Prostate gland (tissue), 2 donors: Measurements from ENCODE around the gene TRIO.

Experiments used
- CTCF ChIP-seq, 4 experiments: fragments of 200-600 bp in 2 of 4; fragments of 450-650 bp in 2 of 4; sonication (generic) in 2 of 4; IDR thresholded peaks; 1 replicate in 3 of 4; 2 replicates in 1 of 4; pipeline ENCODE4 v1.5.1; 2016 to 2019; ENCODE audit warnings: antibody characterized with exemption in 4 of 4, mild to moderate bottlenecking in 2 of 4, moderate library complexity in 2 of 4
- POLR2AphosphoS5 ChIP-seq: sonication (generic); formaldehyde crosslinking; IDR thresholded peaks from one replicate; pipeline ENCODE4 v1.6.1; 2017; ENCODE audit warnings: antibody characterized with exemption

DNA sequence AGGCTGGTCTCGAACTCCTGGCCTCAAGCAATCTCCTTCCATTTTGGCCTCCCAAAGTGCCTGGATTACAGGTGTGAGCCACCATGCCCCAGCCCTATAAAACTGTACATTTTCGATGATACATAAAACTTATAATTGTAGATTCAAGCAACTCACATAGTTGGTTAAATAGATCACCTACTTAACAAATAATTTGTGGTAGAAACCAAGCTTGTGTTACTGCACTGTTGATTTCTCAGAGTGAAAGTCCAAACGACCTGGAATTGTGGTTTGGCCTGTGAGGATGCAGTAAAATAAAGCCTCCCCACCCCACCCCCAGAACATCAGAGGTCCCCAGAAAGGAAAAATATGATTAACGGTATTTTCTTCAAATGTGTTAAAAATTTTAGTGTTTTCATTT lies 92.7 kb downstream of the TRIO start:
- TF ChIP-seq POLR2AphosphoS5 (no peak), CTCF (IDR thresholded peaks at IDR 0.05) (no peak)
